MM.1S (cell line): ENCODE data around the gene TXNDC11.

Experiments
- EZH2 ChIP-seq: fragments of 300-600 bp; sonication (generic); optimal IDR thresholded peaks from 2 replicates; pipeline ENCODE3; 2017; ENCODE audit warnings: low read depth, mild to moderate bottlenecking, antibody characterized with exemption, low read length, mixed read lengths
- EZH2phosphoT487 ChIP-seq: fragments of 300-600 bp; sonication (generic); IDR thresholded peaks from 2 replicates; pipeline ENCODE4 v1.6.1; 2018; ENCODE audit warnings: antibody characterized with exemption, low read length
- TF ChIP-seq, protein P1 (sequence below): fragments of 300-600 bp; sonication (generic); IDR thresholded peaks from 2 replicates; pipeline ENCODE4 v1.5.1; 2016; ENCODE audit warnings: antibody characterized with exemption, low read length, mixed read lengths

DNA sequence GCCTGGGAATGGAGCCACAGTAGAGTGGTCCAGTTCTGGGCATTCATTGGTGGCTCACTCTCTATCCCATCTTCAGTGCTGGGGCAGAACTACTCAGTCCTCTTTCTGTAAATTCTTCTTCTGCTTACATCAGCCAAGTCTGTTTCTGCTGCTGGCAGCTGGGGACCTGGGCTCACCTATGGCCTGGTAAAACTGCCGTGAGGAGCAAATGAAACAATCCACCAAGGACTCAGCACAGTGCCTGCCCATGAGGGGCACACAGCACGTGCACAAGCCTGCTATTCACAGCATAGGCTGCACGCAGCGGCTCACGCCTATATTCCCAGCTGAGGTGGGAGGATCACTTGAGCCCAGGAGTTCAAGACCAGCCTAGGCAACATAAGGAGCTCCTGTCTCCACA, 105.3 kb downstream of the TXNDC11 start:
- TF ChIP-seq, protein P1, sequence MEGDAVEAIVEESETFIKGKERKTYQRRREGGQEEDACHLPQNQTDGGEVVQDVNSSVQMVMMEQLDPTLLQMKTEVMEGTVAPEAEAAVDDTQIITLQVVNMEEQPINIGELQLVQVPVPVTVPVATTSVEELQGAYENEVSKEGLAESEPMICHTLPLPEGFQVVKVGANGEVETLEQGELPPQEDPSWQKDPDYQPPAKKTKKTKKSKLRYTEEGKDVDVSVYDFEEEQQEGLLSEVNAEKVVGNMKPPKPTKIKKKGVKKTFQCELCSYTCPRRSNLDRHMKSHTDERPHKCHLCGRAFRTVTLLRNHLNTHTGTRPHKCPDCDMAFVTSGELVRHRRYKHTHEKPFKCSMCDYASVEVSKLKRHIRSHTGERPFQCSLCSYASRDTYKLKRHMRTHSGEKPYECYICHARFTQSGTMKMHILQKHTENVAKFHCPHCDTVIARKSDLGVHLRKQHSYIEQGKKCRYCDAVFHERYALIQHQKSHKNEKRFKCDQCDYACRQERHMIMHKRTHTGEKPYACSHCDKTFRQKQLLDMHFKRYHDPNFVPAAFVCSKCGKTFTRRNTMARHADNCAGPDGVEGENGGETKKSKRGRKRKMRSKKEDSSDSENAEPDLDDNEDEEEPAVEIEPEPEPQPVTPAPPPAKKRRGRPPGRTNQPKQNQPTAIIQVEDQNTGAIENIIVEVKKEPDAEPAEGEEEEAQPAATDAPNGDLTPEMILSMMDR, result no peak
- no peak for TF ChIP-seq EZH2
- no peak for TF ChIP-seq EZH2phosphoT487
